Fibroblast of villous mesenchyme (primary cell): ENCODE data around the gene RTP1. TPM values are rescaled to one million over a fixed set of nuclear protein-coding genes. Genes with fewer than 3 reads are reported as not detected.

Experiments
- DNase-seq: peaks from one replicate; pipeline ENCODE4 v3.0.0-alpha.2; 2010; ENCODE audit warnings: low read depth
- H3K4me3 ChIP-seq: 2 replicates; pipeline ENCODE4 v1.5.1; 2011; ENCODE audit warnings: low read depth, mild to moderate bottlenecking, low read length
- CTCF ChIP-seq: IDR thresholded peaks from 2 replicates; pipeline ENCODE4 v1.5.1; 2012; ENCODE audit warnings: low read depth, mild to moderate bottlenecking, low read length; ENCODE audit not compliant: insufficient read depth
- total RNA-seq: library from RNA; depleted of rRNA; stranded (reverse); fragments of >200 nt; gene quantifications from 2 replicates; pipeline ENCODE4 v1.2.3, GENCODE V29; 2012

RTP1 gene
- total RNA-seq: not detected in 2 replicates

DNA sequence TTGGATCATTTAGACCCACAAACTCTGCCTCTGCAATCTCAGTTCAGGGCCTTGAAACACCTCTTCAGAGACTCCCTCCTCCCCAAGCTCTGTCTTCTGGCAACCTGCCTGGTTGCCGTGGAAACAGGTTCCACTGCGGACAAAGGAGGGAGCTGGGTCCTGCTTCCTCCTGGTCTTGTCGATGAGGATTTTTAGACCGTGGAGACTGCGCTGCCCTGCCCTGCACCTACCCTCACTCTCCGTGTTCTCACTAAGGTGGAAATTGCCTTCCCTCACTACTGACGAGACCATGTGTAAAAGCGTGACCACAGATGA is at the start of gene RTP1:
Gene RTP1, plus strand, starts transcription at position 152 of the 315 bp plus-strand sequence. Its CDS starts 30 bp downstream, at position 182.
- no peak for DNase-seq
- no peak within 1 kb of the TSS for H3K4me3 ChIP-seq
- no peak for TF ChIP-seq CTCF

DNA sequence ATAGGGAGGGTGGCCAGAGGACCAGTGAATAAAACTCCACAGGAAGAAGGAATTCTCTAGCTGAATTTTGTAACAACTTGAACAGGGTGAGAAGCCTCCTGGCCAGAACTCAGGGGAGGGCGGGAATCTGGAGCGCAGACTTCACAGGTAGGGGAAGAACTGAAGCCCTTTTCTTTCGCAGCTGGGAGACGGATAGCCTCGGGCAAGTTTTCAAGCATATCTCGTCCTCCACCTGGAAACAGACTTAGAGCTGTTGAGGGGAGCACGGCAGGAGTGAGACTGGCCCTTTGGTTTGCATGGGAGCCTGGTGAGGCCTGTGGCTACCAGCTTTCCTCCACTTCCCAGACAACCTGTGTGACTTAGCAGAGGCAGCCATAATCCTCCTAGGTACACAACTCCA is 47.1 kb upstream of the RTP1 start:
- no peak overlapping the region for H3K4me3 ChIP-seq
- no peak for DNase-seq
- TF ChIP-seq CTCF: no peak

DNA sequence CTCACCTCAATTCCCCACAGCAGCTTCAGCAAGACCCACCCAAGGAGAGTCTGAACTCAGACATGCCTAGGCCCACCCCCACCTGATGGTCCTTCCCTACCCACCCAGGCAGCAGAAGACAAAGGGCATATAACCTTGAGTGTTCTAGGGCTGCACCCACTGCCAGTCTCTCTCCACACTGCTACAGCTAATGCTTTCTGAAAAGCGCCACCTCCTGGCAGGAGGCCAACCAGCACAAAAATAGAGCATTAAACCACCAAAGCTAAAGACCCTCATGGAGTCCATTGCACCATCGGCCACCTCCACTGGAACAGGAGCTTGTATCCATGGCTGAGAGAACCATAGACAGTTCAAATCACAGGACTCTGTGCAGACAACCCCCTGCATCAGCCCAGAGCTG is 46.7 kb upstream of the RTP1 start:
- DNase-seq: no peak
- TF ChIP-seq CTCF: peak; percentile 18
- H3K4me3 ChIP-seq: no peak overlapping the region

GRCh38 chr3:187161556-187161955 is 35.7 kb upstream of the RTP1 start:
- TF ChIP-seq CTCF: no peak
- H3K4me3 ChIP-seq: no peak overlapping the region
- DNase-seq: no peak

- no peak for TF ChIP-seq CTCF
- no peak overlapping the region for H3K4me3 ChIP-seq
- DNase-seq: no peak
These were observed 34.9 kb upstream of the RTP1 start for GRCh38 chr3:187162265-187162953.

- peak; percentile 69 for DNase-seq
These were observed 32.1 kb upstream of the RTP1 start for GRCh38 chr3:187165144-187165543.

More at GRCh38 chr3:187165144-187165543, 32.1 kb upstream of the RTP1 start:
- H3K4me3 ChIP-seq: no peak overlapping the region
- peak; percentile 69 for TF ChIP-seq CTCF
